Stimulated activated effector memory CD8-positive, alpha-beta T cell treated with anti-CD3 and anti-CD28 coated beads, Interleukin-12 subunit alpha, Interleukin-12 subunit beta, amount 100 ng/mL, for 72 hours (primary cell): ENCODE results near the gene NOTCH4.

Experiments
- ATAC-seq: fragments of 150-1000 bp; cut with Tn5 transposase; 2 replicates; pipeline ENCODE4 v1.10.0; 2021
- DNase-seq, 2 donors: peaks; one replicate each; pipeline ENCODE4 v3.0.0; 2021 to 2022; ENCODE audit warnings: low spot score in 2 of 2
- H3K27ac Mint-ChIP-seq: one replicate; pipeline ENCODE4 v1.8.0; 2022; ENCODE audit warnings: mild to moderate bottlenecking, mixed read lengths
- H3K36me3 Mint-ChIP-seq: one replicate; pipeline ENCODE4 v1.8.0; 2022; ENCODE audit warnings: mild to moderate bottlenecking, mixed read lengths
- H3K4me1 Mint-ChIP-seq: one replicate; pipeline ENCODE4 v1.8.0; 2022; ENCODE audit warnings: mixed read lengths
- H3K4me3 Mint-ChIP-seq: one replicate; pipeline ENCODE4 v1.8.0; 2022; ENCODE audit warnings: mild to moderate bottlenecking, mixed read lengths
- H3K9me3 Mint-ChIP-seq: one replicate; pipeline ENCODE4 v1.8.0; 2022; ENCODE audit warnings: mixed read lengths

NOTCH4 gene

GRCh38 chr6:32173051-32173727, 50.7 kb downstream of the NOTCH4 start:
- no peak for ATAC-seq
- Mint-ChIP-seq H3K27ac (no peak overlapping the region), H3K9me3 (no peaks in the 10 kb centered on the region), H3K4me1 (peaks cover 67% of the 10 kb centered on the region), H3K4me3 (no peak overlapping the region), H3K36me3 (peaks cover 34% of the 10 kb centered on the region)
- no peak for DNase-seq

GRCh38 chr6:32171234-32171633, 52.6 kb downstream of the NOTCH4 start:
- Mint-ChIP-seq H3K36me3 (peaks cover 42% of the 10 kb centered on the region), H3K27ac (no peak overlapping the region), H3K9me3 (no peaks in the 10 kb centered on the region), H3K4me1 (peaks cover 58% of the 10 kb centered on the region), H3K4me3 (no peak overlapping the region)
- DNase-seq (no peak), ATAC-seq (no peak)

- peak; percentile 27 for ATAC-seq
- Mint-ChIP-seq H3K27ac (peak overlapping the region; percentile 78), H3K36me3 (peaks cover 50% of the 10 kb centered on the region), H3K4me3 (no peak overlapping the region), H3K4me1 (peaks cover 54% of the 10 kb centered on the region), H3K9me3 (no peaks in the 10 kb centered on the region)
- DNase-seq: no peak
Measured at GRCh38 chr6:32170294-32170693, 53.6 kb downstream of the NOTCH4 start.

GRCh38 chr6:32168807-32169591, 54.9 kb downstream of the NOTCH4 start:
- DNase-seq: no peak
- Mint-ChIP-seq H3K36me3 (peaks cover 50% of the 10 kb centered on the region), H3K4me1 (peaks cover 49% of the 10 kb centered on the region), H3K4me3 (no peak overlapping the region), H3K27ac (peak overlapping the region; percentile 78), H3K9me3 (no peaks in the 10 kb centered on the region)
- no peak for ATAC-seq

GRCh38 chr6:32168350-32168749, 55.5 kb downstream of the NOTCH4 start:
- peak overlapping the region; percentile 78 for H3K27ac Mint-ChIP-seq
- H3K4me3 Mint-ChIP-seq: no peak overlapping the region
- no peak for ATAC-seq
- DNase-seq: no peak
- peaks cover 52% of the 10 kb centered on the region for H3K36me3 Mint-ChIP-seq
- no peaks in the 10 kb centered on the region for H3K9me3 Mint-ChIP-seq
- H3K4me1 Mint-ChIP-seq: peaks cover 43% of the 10 kb centered on the region

- H3K4me3 Mint-ChIP-seq: no peak overlapping the region
- ATAC-seq: no peak
- peaks cover 57% of the 10 kb centered on the region for H3K36me3 Mint-ChIP-seq
- H3K9me3 Mint-ChIP-seq: no peaks in the 10 kb centered on the region
- no peak for DNase-seq
- H3K27ac Mint-ChIP-seq: peak overlapping the region; percentile 78
- peaks cover 38% of the 10 kb centered on the region for H3K4me1 Mint-ChIP-seq
Measured at GRCh38 chr6:32167761-32168262, 56.1 kb downstream of the NOTCH4 start.

- Mint-ChIP-seq H3K9me3 (no peaks in the 10 kb centered on the region), H3K4me3 (no peak overlapping the region), H3K4me1 (peaks cover 34% of the 10 kb centered on the region), H3K36me3 (peaks cover 61% of the 10 kb centered on the region), H3K27ac (peak overlapping the region; percentile 78)
- DNase-seq (no peak), ATAC-seq (no peak)
Measured at GRCh38 chr6:32167154-32167760, 56.6 kb downstream of the NOTCH4 start.

- Mint-ChIP-seq H3K9me3 (no peaks in the 10 kb centered on the region), H3K36me3 (peaks cover 64% of the 10 kb centered on the region), H3K4me1 (peaks cover 34% of the 10 kb centered on the region), H3K4me3 (no peak overlapping the region), H3K27ac (no peak overlapping the region)
- DNase-seq: no peak
- ATAC-seq: no peak
Measured at GRCh38 chr6:32166411-32167061, 57.3 kb downstream of the NOTCH4 start.

GRCh38 chr6:32164295-32164694, 59.6 kb downstream of the NOTCH4 start, which contains the start of gene EGFL8:
Gene EGFL8, plus strand, starts transcription at chr6:32164595. Its CDS starts 1,571 bp downstream, at chr6:32166166.
- H3K36me3 Mint-ChIP-seq: peaks cover 54% of the 10 kb centered on the region
- DNase-seq: no peak
- no peak within 1 kb of the TSS for H3K4me3 Mint-ChIP-seq
- ATAC-seq: no peak
- H3K27ac Mint-ChIP-seq: no peak within 1 kb of the TSS
- no peaks in the 10 kb centered on the region for H3K9me3 Mint-ChIP-seq
- peaks cover 13% of the 10 kb centered on the region for H3K4me1 Mint-ChIP-seq

GRCh38 chr6:32163559-32164258, 60.2 kb downstream of the NOTCH4 start:
- peaks cover 8% of the 10 kb centered on the region for H3K4me1 Mint-ChIP-seq
- H3K27ac Mint-ChIP-seq: no peak overlapping the region
- no peak for ATAC-seq
- DNase-seq: no peak
- no peaks in the 10 kb centered on the region for H3K9me3 Mint-ChIP-seq
- H3K36me3 Mint-ChIP-seq: peaks cover 54% of the 10 kb centered on the region
- no peak overlapping the region for H3K4me3 Mint-ChIP-seq

GRCh38 chr6:32158052-32158451, 65.8 kb downstream of the NOTCH4 start:
- no peak overlapping the region for H3K27ac Mint-ChIP-seq
- no peaks in the 10 kb centered on the region for H3K9me3 Mint-ChIP-seq
- peaks cover 28% of the 10 kb centered on the region for H3K4me1 Mint-ChIP-seq
- DNase-seq: no peak
- ATAC-seq: no peak
- peaks cover 49% of the 10 kb centered on the region for H3K36me3 Mint-ChIP-seq
- no peak overlapping the region for H3K4me3 Mint-ChIP-seq

GRCh38 chr6:32156891-32157290, 67.0 kb downstream of the NOTCH4 start:
- no peak for DNase-seq
- ATAC-seq: no peak
- H3K27ac Mint-ChIP-seq: no peak overlapping the region
- no peaks in the 10 kb centered on the region for H3K9me3 Mint-ChIP-seq
- peaks cover 39% of the 10 kb centered on the region for H3K36me3 Mint-ChIP-seq
- no peak overlapping the region for H3K4me3 Mint-ChIP-seq
- H3K4me1 Mint-ChIP-seq: peaks cover 37% of the 10 kb centered on the region

GRCh38 chr6:32154514-32155161, 69.2 kb downstream of the NOTCH4 start:
- H3K4me1 Mint-ChIP-seq: peaks cover 54% of the 10 kb centered on the region
- peaks cover 38% of the 10 kb centered on the region for H3K36me3 Mint-ChIP-seq
- ATAC-seq: peak; percentile 86

More at GRCh38 chr6:32154514-32155161, 69.2 kb downstream of the NOTCH4 start:
- H3K9me3 Mint-ChIP-seq: no peaks in the 10 kb centered on the region
- H3K4me3 Mint-ChIP-seq: peak overlapping the region; percentile 99
- DNase-seq: peak in 1 of 2 donors; percentile 40
- H3K27ac Mint-ChIP-seq: peak overlapping the region; percentile 92
